HCT116 (cell line): Measurements from ENCODE around the gene GARIN3. TPM values are rescaled to one million over a fixed set of nuclear protein-coding genes. Genes with fewer than 3 reads are reported as not detected.

Experiments used
- ATAC-seq: fragments of 200-7000 bp; cut with Tn5 transposase; 2 replicates; pipeline ENCODE4 v1.9.1; 2020; ENCODE audit warnings: mild to moderate bottlenecking, moderate library complexity
- BruUV-seq: library from RNA; stranded (reverse); fragments of 400-500 nt; replicated peaks from 2 replicates; lab custom pipeline; 2021; lab: Mats Ljungman, UMichigan
- CTCF ChIA-PET: fragments of 300-600 bp; sonication (Branson Sonifier 250); formaldehyde crosslinking; loops from one replicate; lab custom pipeline; 2021; ENCODE audit warnings: antibody characterized with exemption; lab: Charles Lee
- POLR2A ChIA-PET: fragments of 300-600, 350-600 bp; sonication (Branson Sonifier 250); formaldehyde crosslinking; loops from one replicate; lab custom pipeline; 2021; ENCODE audit warnings: antibody characterized with exemption; lab: Charles Lee
- RAD21 ChIA-PET, 2 experiments: fragments of 300-600 bp; sonication (Branson Sonifier 250); formaldehyde crosslinking; loops; one replicate each; lab custom pipeline; 2023; ENCODE audit warnings: low total read pairs in 2 of 2; ENCODE audit not compliant: uncharacterized antibody in 2 of 2, unreplicated experiment in 2 of 2, low non-redundant PET in 1 of 2; lab: Charles Lee
- DNase-seq: peaks from one replicate; pipeline ENCODE4 v3.0.0-alpha.2; 2010; ENCODE audit warnings: low read depth, low spot score
- H2AFZ ChIP-seq: fragments of 200-600 bp; shearing (Covaris generic), sonication (generic); 2 replicates; pipeline ENCODE4 v1.6.1; 2017; ENCODE audit warnings: low read depth, mixed run types, mixed read lengths, antibody characterized with exemption, low read length; ENCODE audit not compliant: poor library complexity, severe bottlenecking
- H3K27ac ChIP-seq: 2 replicates; pipeline ENCODE4 v1.5.1; 2012; ENCODE audit warnings: low read depth, low read length
- H3K27me3 ChIP-seq: fragments of 200-600 bp; sonication (generic); 2 replicates; pipeline ENCODE4 v1.6.1; 2016; ENCODE audit warnings: mixed run types, low read length, mixed read lengths; ENCODE audit not compliant: insufficient read depth
- H3K36me3 ChIP-seq, 2 experiments: fragments of 200-500 bp in 1 of 2; fragments of 200-600 bp in 1 of 2; sonication (Bioruptor generic) in 1 of 2; sonication (generic) in 1 of 2; 2 replicates each; pipeline versions ENCODE4 v1.5.1 to v1.6.1; 2014 to 2016; ENCODE audit warnings: low read length in 2 of 2, inconsistent platforms in 1 of 2, mixed read lengths in 1 of 2, mixed run types in 1 of 2; ENCODE audit not compliant: insufficient read depth in 2 of 2, control insufficient read depth in 1 of 2
- H3K4me1 ChIP-seq, 2 experiments: fragments of 200-600 bp in 1 of 2; sonication (generic) in 1 of 2; 2 replicates each; pipeline versions ENCODE4 v1.5.1 to v1.6.1; 2012 to 2017; ENCODE audit warnings: low read length in 2 of 2, inconsistent platforms in 1 of 2, mild to moderate bottlenecking in 1 of 2, mixed read lengths in 1 of 2, mixed run types in 1 of 2, moderate library complexity in 1 of 2; ENCODE audit not compliant: insufficient read depth in 2 of 2, control insufficient read depth in 1 of 2
- H3K4me2 ChIP-seq: fragments of 200-600 bp; sonication (generic); 2 replicates; pipeline ENCODE4 v1.6.1; 2017; ENCODE audit warnings: mixed run types, low read length, mixed read lengths
- H3K4me3 ChIP-seq, 2 experiments: fragments of 200-600 bp in 1 of 2; sonication (generic) in 1 of 2; replicated peaks in 1 of 2; 2 replicates each; pipeline ENCODE4 v1.5.1; 2011 to 2016; ENCODE audit warnings: low read length in 2 of 2, control low read depth in 1 of 2, low read depth in 1 of 2, mild to moderate bottlenecking in 1 of 2, mixed read lengths in 1 of 2, mixed run types in 1 of 2
- H3K79me2 ChIP-seq: fragments of 200-600 bp; sonication (generic); 2 replicates; pipeline ENCODE4 v1.6.1; 2017; ENCODE audit warnings: mild to moderate bottlenecking, mixed run types, low read length, moderate library complexity, mixed read lengths; ENCODE audit not compliant: insufficient read depth
- H3K9ac ChIP-seq: fragments of 200-600 bp; sonication (generic); 2 replicates; pipeline ENCODE4 v1.6.1; 2016; ENCODE audit warnings: low read length, mixed read lengths
- H3K9me2 ChIP-seq: fragments of 200-600 bp; sonication (generic), shearing (Covaris generic); 2 replicates; pipeline ENCODE4 v1.6.1; 2017; ENCODE audit warnings: mixed run types, mild to moderate bottlenecking, moderate library complexity; ENCODE audit not compliant: insufficient read depth
- H3K9me3 ChIP-seq, 2 experiments: fragments of 200-500 bp in 1 of 2; fragments of 200-600 bp in 1 of 2; sonication (Bioruptor generic) in 1 of 2; sonication (generic) in 1 of 2; 2 replicates each; pipeline ENCODE4 v1.6.1; 2014 to 2017; ENCODE audit warnings: low read length in 2 of 2, mixed read lengths in 2 of 2, inconsistent platforms in 1 of 2, low read depth in 1 of 2, mild to moderate bottlenecking in 1 of 2, mixed run types in 1 of 2, moderate library complexity in 1 of 2; ENCODE audit not compliant: control insufficient read depth in 1 of 2, insufficient read depth in 1 of 2
- H4K20me1 ChIP-seq: fragments of 200-600 bp; sonication (generic), shearing (Covaris generic); 2 replicates; pipeline ENCODE4 v1.6.1; 2017; ENCODE audit warnings: mixed run types, mild to moderate bottlenecking, moderate library complexity; ENCODE audit not compliant: insufficient read depth
- ATF3 ChIP-seq: IDR thresholded peaks from 2 replicates; pipeline ENCODE4 v1.6.1; 2012
- CBX3 ChIP-seq: IDR thresholded peaks from 2 replicates; pipeline ENCODE4 v1.6.1; 2012; ENCODE audit warnings: low read depth
- CEBPB ChIP-seq: IDR thresholded peaks from 2 replicates; pipeline ENCODE4 v1.6.1; 2012; ENCODE audit warnings: low read depth
- FOSL1 ChIP-seq: IDR thresholded peaks from 2 replicates; pipeline ENCODE4 v1.6.1; 2012; ENCODE audit warnings: low read depth
- RAD21 ChIP-seq: IDR thresholded peaks from 2 replicates; pipeline ENCODE4 v1.6.1; 2012; ENCODE audit warnings: low read depth, mild to moderate bottlenecking
- SIN3A ChIP-seq: IDR thresholded peaks from 2 replicates; pipeline ENCODE4 v1.6.1; 2012; ENCODE audit warnings: low read depth
- TCF7L2 ChIP-seq: IDR thresholded peaks from 2 replicates; pipeline ENCODE4 v1.7.0; 2011; ENCODE audit warnings: borderline replicate concordance, inconsistent platforms; ENCODE audit not compliant: insufficient read depth, insufficient read length; ENCODE audit errors: extremely low read depth
- ZFX ChIP-seq: fragments of 450-650 bp; IDR thresholded peaks from 2 replicates; pipeline ENCODE4 v1.6.1; 2017
- intact Hi-C: fragments of 100-400 bp; cut with micrococcal nuclease; formaldehyde crosslinking; loops from 2 replicates; pipeline ENCODE4 v1.10.0; 2022
- total RNA-seq: library from RNA; stranded (reverse); gene quantifications from one replicate; pipeline ENCODE4 v1.2.1, GENCODE V29; 2021; ENCODE audit not compliant: unreplicated experiment
- TF ChIP-seq, protein P1 (sequence below): IDR thresholded peaks from 2 replicates; pipeline ENCODE4 v1.6.1; 2012; ENCODE audit warnings: low read depth
- TF ChIP-seq, protein P2 (sequence below), 3 experiments: fragments of 200-600 bp in 1 of 3; sonication (generic) in 1 of 3; IDR thresholded peaks in 2 of 3; conservative IDR thresholded peaks in 1 of 3; 2 replicates each; pipeline ENCODE4 v1.5.1; 2012 to 2017; ENCODE audit warnings: low read depth in 2 of 3, low read length in 2 of 3, antibody characterized with exemption in 1 of 3, borderline replicate concordance in 1 of 3, control low read depth in 1 of 3, mild to moderate bottlenecking in 1 of 3, mixed read lengths in 1 of 3, mixed run types in 1 of 3, moderate library complexity in 1 of 3; ENCODE audit not compliant: insufficient read depth in 1 of 3
- TF ChIP-seq, protein P3 (sequence below): IDR thresholded peaks from 2 replicates; pipeline ENCODE4 v1.6.1; 2011; ENCODE audit warnings: mild to moderate bottlenecking, low read length, moderate library complexity; ENCODE audit not compliant: insufficient replicate concordance; ENCODE audit errors: extremely low read depth
- TF ChIP-seq, protein P4 (sequence below): IDR thresholded peaks from 2 replicates; pipeline ENCODE4 v1.6.1; 2012

Gene GARIN3
- total RNA-seq, 1 experiment from 2014 or later: not detected

- TF ChIP-seq, protein P1, sequence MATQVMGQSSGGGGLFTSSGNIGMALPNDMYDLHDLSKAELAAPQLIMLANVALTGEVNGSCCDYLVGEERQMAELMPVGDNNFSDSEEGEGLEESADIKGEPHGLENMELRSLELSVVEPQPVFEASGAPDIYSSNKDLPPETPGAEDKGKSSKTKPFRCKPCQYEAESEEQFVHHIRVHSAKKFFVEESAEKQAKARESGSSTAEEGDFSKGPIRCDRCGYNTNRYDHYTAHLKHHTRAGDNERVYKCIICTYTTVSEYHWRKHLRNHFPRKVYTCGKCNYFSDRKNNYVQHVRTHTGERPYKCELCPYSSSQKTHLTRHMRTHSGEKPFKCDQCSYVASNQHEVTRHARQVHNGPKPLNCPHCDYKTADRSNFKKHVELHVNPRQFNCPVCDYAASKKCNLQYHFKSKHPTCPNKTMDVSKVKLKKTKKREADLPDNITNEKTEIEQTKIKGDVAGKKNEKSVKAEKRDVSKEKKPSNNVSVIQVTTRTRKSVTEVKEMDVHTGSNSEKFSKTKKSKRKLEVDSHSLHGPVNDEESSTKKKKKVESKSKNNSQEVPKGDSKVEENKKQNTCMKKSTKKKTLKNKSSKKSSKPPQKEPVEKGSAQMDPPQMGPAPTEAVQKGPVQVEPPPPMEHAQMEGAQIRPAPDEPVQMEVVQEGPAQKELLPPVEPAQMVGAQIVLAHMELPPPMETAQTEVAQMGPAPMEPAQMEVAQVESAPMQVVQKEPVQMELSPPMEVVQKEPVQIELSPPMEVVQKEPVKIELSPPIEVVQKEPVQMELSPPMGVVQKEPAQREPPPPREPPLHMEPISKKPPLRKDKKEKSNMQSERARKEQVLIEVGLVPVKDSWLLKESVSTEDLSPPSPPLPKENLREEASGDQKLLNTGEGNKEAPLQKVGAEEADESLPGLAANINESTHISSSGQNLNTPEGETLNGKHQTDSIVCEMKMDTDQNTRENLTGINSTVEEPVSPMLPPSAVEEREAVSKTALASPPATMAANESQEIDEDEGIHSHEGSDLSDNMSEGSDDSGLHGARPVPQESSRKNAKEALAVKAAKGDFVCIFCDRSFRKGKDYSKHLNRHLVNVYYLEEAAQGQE: no peak
- TF ChIP-seq, protein P2, sequence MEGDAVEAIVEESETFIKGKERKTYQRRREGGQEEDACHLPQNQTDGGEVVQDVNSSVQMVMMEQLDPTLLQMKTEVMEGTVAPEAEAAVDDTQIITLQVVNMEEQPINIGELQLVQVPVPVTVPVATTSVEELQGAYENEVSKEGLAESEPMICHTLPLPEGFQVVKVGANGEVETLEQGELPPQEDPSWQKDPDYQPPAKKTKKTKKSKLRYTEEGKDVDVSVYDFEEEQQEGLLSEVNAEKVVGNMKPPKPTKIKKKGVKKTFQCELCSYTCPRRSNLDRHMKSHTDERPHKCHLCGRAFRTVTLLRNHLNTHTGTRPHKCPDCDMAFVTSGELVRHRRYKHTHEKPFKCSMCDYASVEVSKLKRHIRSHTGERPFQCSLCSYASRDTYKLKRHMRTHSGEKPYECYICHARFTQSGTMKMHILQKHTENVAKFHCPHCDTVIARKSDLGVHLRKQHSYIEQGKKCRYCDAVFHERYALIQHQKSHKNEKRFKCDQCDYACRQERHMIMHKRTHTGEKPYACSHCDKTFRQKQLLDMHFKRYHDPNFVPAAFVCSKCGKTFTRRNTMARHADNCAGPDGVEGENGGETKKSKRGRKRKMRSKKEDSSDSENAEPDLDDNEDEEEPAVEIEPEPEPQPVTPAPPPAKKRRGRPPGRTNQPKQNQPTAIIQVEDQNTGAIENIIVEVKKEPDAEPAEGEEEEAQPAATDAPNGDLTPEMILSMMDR (IDR thresholded peaks at IDR 0.05 in 2 of 3, conservative IDR thresholded peaks at IDR 0.05 in 1 of 3; ENCODE audit: borderline replicate concordance in 1 of 3, insufficient read depth in 1 of 3, low read depth in 2 of 3, low read length in 2 of 3): no peak
- TF ChIP-seq CEBPB: no peak
Observed at GRCh38 chr5:157201857-157202256, 35.8 kb upstream of the GARIN3 start (continued).

DNA sequence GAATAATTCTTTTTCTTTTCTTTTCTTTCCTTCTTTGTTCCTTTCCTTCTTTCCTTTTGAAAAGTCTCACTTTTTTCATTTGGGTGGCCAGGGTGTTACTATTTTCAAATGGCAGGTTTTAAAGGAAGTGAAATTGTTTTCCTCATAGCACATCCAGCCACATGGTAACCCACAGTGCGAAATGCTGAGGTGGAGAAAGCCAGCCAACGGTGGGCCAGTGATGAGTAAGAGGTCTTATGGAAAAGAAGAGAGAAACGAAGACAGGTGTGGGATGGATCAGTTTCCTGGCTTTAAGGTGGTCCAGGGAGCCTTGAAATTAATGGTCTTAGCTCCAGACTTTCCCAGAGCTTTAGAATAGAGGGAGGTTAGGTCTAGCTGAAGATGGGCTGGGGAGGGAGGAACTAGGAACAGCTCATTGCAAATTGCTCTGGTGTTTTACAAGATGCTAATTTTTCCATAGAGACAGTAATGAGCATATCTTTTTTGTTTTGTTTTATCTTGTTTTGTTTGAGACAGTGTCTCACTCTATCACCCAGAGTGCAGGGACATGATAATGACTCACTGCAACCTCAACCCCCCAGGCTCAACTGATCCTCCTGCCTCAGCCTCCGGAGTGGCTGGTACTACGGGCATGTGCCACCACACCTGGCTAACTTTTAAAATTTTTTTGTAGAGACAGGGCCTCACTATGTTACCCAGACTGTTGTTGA, 32.4 kb upstream of the GARIN3 start:
- H3K9me2 ChIP-seq: no peaks in the 10 kb centered on the region
- no peak overlapping the region for H3K4me3 ChIP-seq
- no peaks in the 10 kb centered on the region for H3K36me3 ChIP-seq
- H3K4me2 ChIP-seq: no peak overlapping the region
- H2AFZ ChIP-seq: no peak overlapping the region
- CTCF ChIA-PET: no interaction called here
- RAD21 ChIA-PET: no interaction called here
- H3K9me3 ChIP-seq: no peaks in the 10 kb centered on the region
- no peaks in the 10 kb centered on the region for H4K20me1 ChIP-seq
- H3K27me3 ChIP-seq: peaks cover 54% of the 10 kb centered on the region
- H3K9ac ChIP-seq: no peak overlapping the region
- no peaks in the 10 kb centered on the region for H3K79me2 ChIP-seq
- no peak for DNase-seq
- no peak overlapping the region for H3K27ac ChIP-seq
- no TSS peak for BruUV-seq
- no peaks in the 10 kb centered on the region for H3K4me1 ChIP-seq
- POLR2A ChIA-PET: no interaction called here
- no peak for ATAC-seq
- intact Hi-C loops: no loop called here
- TF ChIP-seq ATF3 (no peak), CBX3 (no peak), RAD21 (no peak), FOSL1 (no peak), ZFX (no peak), CEBPB (no peak), SIN3A (no peak), TCF7L2 (no peak)
- TF ChIP-seq, protein P3, sequence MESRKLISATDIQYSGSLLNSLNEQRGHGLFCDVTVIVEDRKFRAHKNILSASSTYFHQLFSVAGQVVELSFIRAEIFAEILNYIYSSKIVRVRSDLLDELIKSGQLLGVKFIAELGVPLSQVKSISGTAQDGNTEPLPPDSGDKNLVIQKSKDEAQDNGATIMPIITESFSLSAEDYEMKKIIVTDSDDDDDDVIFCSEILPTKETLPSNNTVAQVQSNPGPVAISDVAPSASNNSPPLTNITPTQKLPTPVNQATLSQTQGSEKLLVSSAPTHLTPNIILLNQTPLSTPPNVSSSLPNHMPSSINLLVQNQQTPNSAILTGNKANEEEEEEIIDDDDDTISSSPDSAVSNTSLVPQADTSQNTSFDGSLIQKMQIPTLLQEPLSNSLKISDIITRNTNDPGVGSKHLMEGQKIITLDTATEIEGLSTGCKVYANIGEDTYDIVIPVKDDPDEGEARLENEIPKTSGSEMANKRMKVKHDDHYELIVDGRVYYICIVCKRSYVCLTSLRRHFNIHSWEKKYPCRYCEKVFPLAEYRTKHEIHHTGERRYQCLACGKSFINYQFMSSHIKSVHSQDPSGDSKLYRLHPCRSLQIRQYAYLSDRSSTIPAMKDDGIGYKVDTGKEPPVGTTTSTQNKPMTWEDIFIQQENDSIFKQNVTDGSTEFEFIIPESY: no peak
- TF ChIP-seq, protein P2 (IDR thresholded peaks at IDR 0.05 in 2 of 3, conservative IDR thresholded peaks at IDR 0.05 in 1 of 3; ENCODE audit: borderline replicate concordance in 1 of 3, insufficient read depth in 1 of 3, low read depth in 2 of 3, low read length in 2 of 3): no peak
- TF ChIP-seq, protein P4, sequence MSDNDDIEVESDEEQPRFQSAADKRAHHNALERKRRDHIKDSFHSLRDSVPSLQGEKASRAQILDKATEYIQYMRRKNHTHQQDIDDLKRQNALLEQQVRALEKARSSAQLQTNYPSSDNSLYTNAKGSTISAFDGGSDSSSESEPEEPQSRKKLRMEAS: no peak
